Duodenal mucosa (tissue), 2 donors: ENCODE data around the gene ABRACL.
"Not testable (repeated sequence)": the region's sequence is repeated elsewhere in the genome, so short reads cannot be mapped to it uniquely, and the experiment has no call there.

ENCODE experiments used
- H3K27ac ChIP-seq: one replicate; pipeline ENCODE4 v1.7.0; 2013; ENCODE audit warnings: low read depth, low read length
- H3K27me3 ChIP-seq, 2 donors: one replicate each; pipeline ENCODE4 v1.7.0; 2013; ENCODE audit warnings: low read length in 2 of 2, control low read depth in 1 of 2; ENCODE audit not compliant: insufficient read depth in 2 of 2, control insufficient read depth in 1 of 2
- H3K36me3 ChIP-seq, 2 donors: one replicate each; pipeline ENCODE4 v1.7.0; 2013; ENCODE audit warnings: low read length in 2 of 2, control low read depth in 1 of 2; ENCODE audit not compliant: insufficient read depth in 2 of 2, control insufficient read depth in 1 of 2
- H3K4me1 ChIP-seq, 2 donors: one replicate each; pipeline ENCODE4 v1.7.0; 2013; ENCODE audit warnings: low read length in 2 of 2, control low read depth in 1 of 2; ENCODE audit not compliant: insufficient read depth in 2 of 2, control insufficient read depth in 1 of 2
- H3K4me3 ChIP-seq, 2 donors: one replicate each; pipeline ENCODE4 v1.7.0; 2013; ENCODE audit warnings: low read length in 2 of 2, low read depth in 1 of 2
- H3K9ac ChIP-seq, 2 donors: one replicate each; pipeline ENCODE4 v1.7.0; 2013; ENCODE audit warnings: low read length in 2 of 2, low read depth in 1 of 2
- H3K9me3 ChIP-seq, 2 donors: one replicate each; pipeline ENCODE4 v1.7.0; 2013; ENCODE audit warnings: low read length in 2 of 2, control low read depth in 1 of 2; ENCODE audit not compliant: control insufficient read depth in 1 of 2

Gene ABRACL

GRCh38 chr6:139027620-139028182, 844 bp upstream of the ABRACL start:
- H3K4me3 ChIP-seq: peak overlapping the region; percentile 86 to 94
- H3K27me3 ChIP-seq: no peaks in the 10 kb centered on the region
- no peaks in the 10 kb centered on the region for H3K9me3 ChIP-seq
- H3K36me3 ChIP-seq: no peaks in the 10 kb centered on the region
- peak overlapping the region; percentile 81 to 82 for H3K9ac ChIP-seq
- H3K27ac ChIP-seq: no peak overlapping the region
- H3K4me1 ChIP-seq: peaks cover 10 to 25% of the 10 kb centered on the region in 2 donors

GRCh38 chr6:139028215-139028657, 309 bp upstream of the ABRACL start:
- H3K9me3 ChIP-seq: no peaks in the 10 kb centered on the region
- H3K36me3 ChIP-seq: peaks cover 0 to 1% of the 10 kb centered on the region in 2 donors
- H3K4me1 ChIP-seq: peaks cover 10 to 25% of the 10 kb centered on the region in 2 donors
- H3K27me3 ChIP-seq: no peaks in the 10 kb centered on the region
- H3K4me3 ChIP-seq: peak overlapping the region; percentile 86 to 94
- peak overlapping the region; percentile 81 to 82 for H3K9ac ChIP-seq
- H3K27ac ChIP-seq: peak overlapping the region; percentile 85

- Histone ChIP-seq H3K27ac (peak overlapping the region; percentile 85), H3K27me3 (no peaks in the 10 kb centered on the region), H3K4me1 (peaks cover 10 to 25% of the 10 kb centered on the region in 2 donors), H3K4me3 (peak overlapping the region; percentile 86 to 94), H3K36me3 (peaks cover 0 to 8% of the 10 kb centered on the region in 2 donors), H3K9ac (peak overlapping the region; percentile 81 to 82), H3K9me3 (no peaks in the 10 kb centered on the region)
Observed at GRCh38 chr6:139029470-139030227, 1.1 kb downstream of the ABRACL start.

- no peaks in the 10 kb centered on the region for H3K9me3 ChIP-seq
- H3K27ac ChIP-seq: no peak overlapping the region
- peak overlapping the region; percentile 86 to 94 for H3K4me3 ChIP-seq
- H3K9ac ChIP-seq: peak overlapping the region; percentile 81 to 82
- no peaks in the 10 kb centered on the region for H3K27me3 ChIP-seq
- H3K4me1 ChIP-seq: peaks cover 10 to 25% of the 10 kb centered on the region in 2 donors
- peaks cover 0 to 15% of the 10 kb centered on the region in 2 donors for H3K36me3 ChIP-seq
Observed at GRCh38 chr6:139030228-139030963, 1.9 kb downstream of the ABRACL start.

- Histone ChIP-seq H3K9me3 (no peaks in the 10 kb centered on the region), H3K27me3 (no peaks in the 10 kb centered on the region), H3K4me1 (no peaks in the 10 kb centered on the region), H3K4me3 (no peak overlapping the region), H3K36me3 (peaks cover 5 to 43% of the 10 kb centered on the region in 2 donors), H3K9ac (no peak overlapping the region), H3K27ac (no peak overlapping the region)
Observed at GRCh38 chr6:139037490-139037889, 8.9 kb downstream of the ABRACL start.

- Histone ChIP-seq H3K4me3 (no peak overlapping the region), H3K9me3 (no peaks in the 10 kb centered on the region), H3K4me1 (no peaks in the 10 kb centered on the region), H3K27me3 (no peaks in the 10 kb centered on the region), H3K27ac (no peak overlapping the region), H3K9ac (no peak overlapping the region), H3K36me3 (peaks cover 2 to 28% of the 10 kb centered on the region in 2 donors)
Observed at GRCh38 chr6:139044250-139044649, 15.7 kb downstream of the ABRACL start.

DNA sequence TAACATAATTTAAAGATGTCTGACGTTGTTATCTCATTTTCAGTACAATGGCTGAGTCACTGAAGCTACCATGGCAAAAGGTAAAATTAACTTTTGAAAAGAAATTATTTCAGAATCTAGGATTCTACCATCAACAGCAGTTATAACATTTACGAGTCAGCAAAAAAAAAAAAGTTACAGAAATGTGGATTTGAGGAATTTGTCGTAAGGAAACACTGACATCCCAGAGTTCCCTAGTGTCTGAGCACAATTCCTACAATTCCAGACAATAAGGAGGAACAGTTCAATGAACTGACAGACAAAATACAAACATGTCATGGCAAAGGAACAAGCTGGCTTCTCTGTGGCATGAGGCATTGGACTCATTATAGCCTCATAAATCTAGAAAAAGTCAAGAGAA, 19.1 kb downstream of the ABRACL start:
- H3K36me3 ChIP-seq: peaks cover 0 to 10% of the 10 kb centered on the region in 2 donors
- H3K27ac ChIP-seq: no peak overlapping the region
- H3K9me3 ChIP-seq: no peaks in the 10 kb centered on the region

GRCh38 chr6:139048912-139049311, 20.4 kb downstream of the ABRACL start:
- not testable (repeated sequence) for H3K36me3 ChIP-seq, H3K27ac ChIP-seq, H3K4me3 ChIP-seq, H3K9me3 ChIP-seq, H3K27me3 ChIP-seq, H3K9ac ChIP-seq, H3K4me1 ChIP-seq

More for the DNA sequence above, 19.1 kb downstream of the ABRACL start:
- Histone ChIP-seq H3K4me3 (no peak overlapping the region), H3K9ac (no peak overlapping the region), H3K27me3 (no peaks in the 10 kb centered on the region), H3K4me1 (no peaks in the 10 kb centered on the region)

- H3K27ac ChIP-seq, H3K36me3 ChIP-seq, H3K9me3 ChIP-seq, H3K9ac ChIP-seq, H3K4me1 ChIP-seq, H3K4me3 ChIP-seq, H3K27me3 ChIP-seq: not testable (repeated sequence)
Observed at GRCh38 chr6:139050131-139050769, 21.7 kb downstream of the ABRACL start.
